Pancreas (tissue), 10 donors: ENCODE measurements around the gene SLC22A17. TPM values are rescaled to one million over a fixed set of nuclear protein-coding genes. Genes with fewer than 3 reads are reported as not detected.
"Not testable (repeated sequence)": the region's sequence is repeated elsewhere in the genome, so short reads cannot be mapped to it uniquely, and the experiment has no call there.

Source experiments
- ATAC-seq, 4 donors: fragments of 200-7000 bp; cut with Tn5 transposase; one replicate each; pipeline versions ENCODE4 v1.8.0 to v1.9.1; 2020; ENCODE audit warnings: mild to moderate bottlenecking in 4 of 4, moderate library complexity in 4 of 4
- DNase-seq, 6 donors: peaks; one replicate each; pipeline ENCODE4 v3.0.0-alpha.2; 2020
- FAIRE-seq: peaks from 2 replicates; lab custom pipeline; 2012; peaks lifted over from hg19 to GRCh38; lab: Jason Lieb, UNC
- H3K27ac ChIP-seq, 4 donors: fragments of 200-600 bp; sonication (generic); 1 replicate in 3 of 4; 2 replicates in 1 of 4; pipeline versions ENCODE4 v1.5.0 to v1.8.0; 2020
- H3K27me3 ChIP-seq, 4 donors: fragments of 200-600 bp; one replicate each; pipeline ENCODE4 v1.8.0; 2021
- H3K36me3 ChIP-seq, 3 donors: fragments of 200-600 bp; sonication (generic) in 1 of 3; one replicate each; pipeline versions ENCODE4 v1.5.0 to v1.8.0; 2020 to 2021
- H3K4me1 ChIP-seq, 3 donors: fragments of 200-600 bp; one replicate each; pipeline ENCODE4 v1.8.0; 2021
- H3K4me3 ChIP-seq, 4 donors: fragments of 200-600 bp; sonication (generic) in 2 of 4; one replicate each; pipeline versions ENCODE4 v1.5.0 to v1.8.0; 2020 to 2021
- H3K9me3 ChIP-seq, 4 donors: fragments of 200-600 bp; one replicate each; pipeline ENCODE4 v1.8.0; 2021
- CTCF ChIP-seq, 4 donors: fragments of 200-600 bp; sonication (generic) in 3 of 4; IDR thresholded peaks; one replicate each; pipeline versions ENCODE4 v1.5.0 to v1.8.0; 2021; ENCODE audit warnings: antibody characterized with exemption in 4 of 4
- WGBS, 2 donors: extraction: QIAGEN DNeasy Blood & Tissue Kit; methylation state at CpG; one replicate each; pipeline ENCODE4 v1.1.7; 2013; 5-methylcytosine and 5-hydroxymethylcytosine counted together
- intact Hi-C, 3 donors: fragments of 100-400 bp; cut with DNase I; formaldehyde crosslinking; loops; one replicate each; pipeline versions ENCODE4 v1.11.1 to v1.14.2; 2022
- polyA plus RNA-seq, 2 donors: library from polyadenylated mRNA; stranded (reverse); fragments of 200-250 nt; gene quantifications; one replicate each; pipeline ENCODE4 v1.2.3, GENCODE V29; 2013
- total RNA-seq, 6 donors: library from RNA; stranded (reverse); fragmentation: NEBNext Ultra II Directional in 4 of 6; extraction: Animal tissue kit (Norgen Biotek cat#: 25700) in 4 of 6; gene quantifications; one replicate each; pipeline versions ENCODE4 v1.2.1 to v1.2.4, GENCODE V29; 2021 to 2023
- donor health status: healthy with polysubstance abuse.
- donor health status: DM: no; HTN: no; CAD: no; lungs with moderate emphysema.
- donor health status: DM: no; HTN: no; CAD: no.
- donor health status: control.
- donor health status: control.
- donor health status: Bipolar disorder and iron deficiency.
- donor health status: DM: yes; HTN: yes; CAD: no.
- donor health status: DM: no; HTN: no; CAD: no.
- donor health status: DM: no; HTN: no; CAD: no.
- donor health status: DM: yes; HTN: yes; CAD: no.

Gene SLC22A17
- total and polyA plus RNA-seq, 8 donors = 6.4 to 90.7 (median 14.8) TPM

- ATAC-seq = no peak
- FAIRE-seq = no peak
- no peak for DNase-seq
- TF ChIP-seq CTCF (IDR thresholded peaks at IDR 0.05) = no peak
- no peaks in the 10 kb centered on the region for H3K36me3 ChIP-seq
- H3K27me3 ChIP-seq = no peaks in the 10 kb centered on the region
- H3K27ac ChIP-seq = no peak overlapping the region
- intact Hi-C loops = loop anchor here in 1 of 3 donors (5.0 kb wide), 1 partner anchor 33 kb away; the partner anchor contains the start of gene IL25
- H3K4me1 ChIP-seq = no peaks in the 10 kb centered on the region
- WGBS, 2 donors = 61 to 77% methylated on average over 1 of the region's 1 CpG
- no peak overlapping the region for H3K4me3 ChIP-seq
- no peaks in the 10 kb centered on the region for H3K9me3 ChIP-seq
Observed at GRCh38 chr14:23339506-23340268, 13.0 kb downstream of the SLC22A17 start.

- Histone ChIP-seq H3K27ac (no peak overlapping the region), H3K27me3 (no peaks in the 10 kb centered on the region), H3K9me3 (no peaks in the 10 kb centered on the region), H3K36me3 (no peaks in the 10 kb centered on the region), H3K4me1 (no peaks in the 10 kb centered on the region), H3K4me3 (no peak overlapping the region)
- no peak for FAIRE-seq
- DNase-seq = no peak
- intact Hi-C loops = loop anchor here in 1 of 3 donors (5.0 kb wide), 1 partner anchor 37 kb away; the partner anchor contains the start of gene IL25
- TF ChIP-seq CTCF (IDR thresholded peaks at IDR 0.05) = no peak
- no peak for ATAC-seq
- WGBS, 2 donors = 76 to 83% methylated on average over 5 of the region's 5 CpGs
Observed at GRCh38 chr14:23335623-23336022, 17.1 kb downstream of the SLC22A17 start.

GRCh38 chr14:23327947-23328744 lies 24.5 kb downstream of the SLC22A17 start:
- Histone ChIP-seq H3K9me3 (no peaks in the 10 kb centered on the region), H3K27ac (no peak overlapping the region), H3K4me3 (no peak overlapping the region), H3K27me3 (no peaks in the 10 kb centered on the region), H3K4me1 (peaks cover 0 to 8% (median 4%) of the 10 kb centered on the region in 3 donors), H3K36me3 (peaks cover 0 to 24% (median 13%) of the 10 kb centered on the region in 3 donors)
- peak; percentile 75 to 96 (median 90) for ATAC-seq
- TF ChIP-seq CTCF (IDR thresholded peaks at IDR 0.05) = peak; percentile 70 to 84 (median 79)
- 28 to 40% methylated on average over 4 of the region's 4 CpGs for WGBS, 2 donors
- peak in 4 of 6 donors; percentile 52 to 77 (median 61) for DNase-seq
- intact Hi-C loops = loop anchor here in 1 of 3 donors (5.0 kb wide), 2 partner anchors 49 to 139 kb away; partner anchors contain the start of genes CMTM5 and NGDN
- no peak for FAIRE-seq

GRCh38 chr14:23326491-23327332 lies 26.0 kb downstream of the SLC22A17 start:
- intact Hi-C loops = loop anchor here in 1 of 3 donors (5.0 kb wide), 2 partner anchors 51 to 141 kb away; partner anchors contain the start of genes CMTM5 and NGDN
- H3K36me3 ChIP-seq = peaks cover 0 to 26% (median 13%) of the 10 kb centered on the region in 3 donors
- H3K9me3 ChIP-seq = no peaks in the 10 kb centered on the region
- H3K27ac ChIP-seq = no peak overlapping the region
- FAIRE-seq (no peak), DNase-seq (no peak), ATAC-seq (no peak)
- H3K27me3 ChIP-seq = no peaks in the 10 kb centered on the region
- TF ChIP-seq CTCF (IDR thresholded peaks at IDR 0.05) = no peak
- H3K4me3 ChIP-seq = no peak overlapping the region
- H3K4me1 ChIP-seq = peaks cover 0 to 16% (median 9%) of the 10 kb centered on the region in 3 donors
- WGBS, 2 donors = 67% methylated on average over 13 of the region's 13 CpGs

- not testable (repeated sequence) for DNase-seq, H3K27me3 ChIP-seq, FAIRE-seq, H3K9me3 ChIP-seq, H3K4me3 ChIP-seq, ATAC-seq, H3K27ac ChIP-seq
- peaks cover 0 to 16% (median 9%) of the 10 kb centered on the region in 3 donors for H3K4me1 ChIP-seq
- peaks cover 0 to 26% (median 13%) of the 10 kb centered on the region in 3 donors for H3K36me3 ChIP-seq
- intact Hi-C loops = loop anchor here in 1 of 3 donors (5.0 kb wide), 2 partner anchors 52 to 142 kb away; partner anchors contain the start of genes CMTM5 and NGDN
- WGBS, 2 donors = 96 to 100% methylated on average over 5 of the region's 5 CpGs
Observed at GRCh38 chr14:23325746-23326145, 26.9 kb downstream of the SLC22A17 start.
